IPS-15b (cell line): ENCODE results near the gene SMPX.
"Not testable (repeated sequence)": the region's sequence is repeated elsewhere in the genome, so short reads cannot be mapped to it uniquely, and the experiment has no call there.

Experiments used
- H3K27me3 ChIP-seq: one replicate; pipeline ENCODE4 v1.6.1; 2013; ENCODE audit warnings: low read length; ENCODE audit not compliant: control insufficient read depth, insufficient read depth
- H3K36me3 ChIP-seq: one replicate; pipeline ENCODE4 v1.6.1; 2013; ENCODE audit warnings: low read length; ENCODE audit not compliant: control insufficient read depth, insufficient read depth
- H3K4me1 ChIP-seq: one replicate; pipeline ENCODE4 v1.6.1; 2013; ENCODE audit warnings: mild to moderate bottlenecking, low read length; ENCODE audit not compliant: control insufficient read depth, insufficient read depth
- H3K4me3 ChIP-seq: one replicate; pipeline ENCODE4 v1.5.1; 2013; ENCODE audit warnings: low read depth, low read length
- H3K9ac ChIP-seq: one replicate; pipeline ENCODE4 v1.6.1; 2013; ENCODE audit warnings: low read depth, mild to moderate bottlenecking, low read length
- H3K9me3 ChIP-seq: one replicate; pipeline ENCODE4 v1.6.1; 2013; ENCODE audit warnings: mild to moderate bottlenecking, low read length; ENCODE audit not compliant: control insufficient read depth, insufficient read depth

Gene SMPX

GRCh38 chrX:21757960-21758359 is at the start of gene SMPX:
SMPX (minus strand) TSS chrX:21758116; CDS start chrX:21754290, 3,826 bp downstream.
- no peaks in the 10 kb centered on the region for H3K36me3 ChIP-seq
- H3K4me1 ChIP-seq: peaks cover 8% of the 10 kb centered on the region
- no peaks in the 10 kb centered on the region for H3K9me3 ChIP-seq
- H3K4me3 ChIP-seq: no peak within 1 kb of the TSS
- H3K27me3 ChIP-seq: no peaks in the 10 kb centered on the region
- H3K9ac ChIP-seq: no peak within 1 kb of the TSS

GRCh38 chrX:21806691-21807090 is 48.8 kb upstream of the SMPX start:
- no peaks in the 10 kb centered on the region for H3K4me1 ChIP-seq
- no peak overlapping the region for H3K9ac ChIP-seq
- no peaks in the 10 kb centered on the region for H3K36me3 ChIP-seq
- H3K4me3 ChIP-seq: no peak overlapping the region
- H3K27me3 ChIP-seq: no peaks in the 10 kb centered on the region
- H3K9me3 ChIP-seq: peaks cover 5% of the 10 kb centered on the region

GRCh38 chrX:21802839-21803238 is 44.9 kb upstream of the SMPX start:
- Histone ChIP-seq H3K27me3 (no peaks in the 10 kb centered on the region), H3K9me3 (no peaks in the 10 kb centered on the region), H3K4me3 (no peak overlapping the region), H3K4me1 (no peaks in the 10 kb centered on the region), H3K9ac (no peak overlapping the region), H3K36me3 (no peaks in the 10 kb centered on the region)

GRCh38 chrX:21802054-21802670 is 44.2 kb upstream of the SMPX start:
- Histone ChIP-seq H3K4me1 (no peaks in the 10 kb centered on the region), H3K9ac (no peak overlapping the region), H3K9me3 (no peaks in the 10 kb centered on the region), H3K36me3 (no peaks in the 10 kb centered on the region), H3K4me3 (no peak overlapping the region), H3K27me3 (no peaks in the 10 kb centered on the region)

GRCh38 chrX:21800344-21800770 is 42.4 kb upstream of the SMPX start:
- H3K27me3 ChIP-seq: no peaks in the 10 kb centered on the region
- no peak overlapping the region for H3K9ac ChIP-seq
- H3K9me3 ChIP-seq: no peaks in the 10 kb centered on the region
- no peak overlapping the region for H3K4me3 ChIP-seq
- H3K4me1 ChIP-seq: no peaks in the 10 kb centered on the region
- no peaks in the 10 kb centered on the region for H3K36me3 ChIP-seq

GRCh38 chrX:21799767-21800166 is 41.9 kb upstream of the SMPX start:
- Histone ChIP-seq H3K4me1 (no peaks in the 10 kb centered on the region), H3K9ac (no peak overlapping the region), H3K4me3 (no peak overlapping the region), H3K27me3 (no peaks in the 10 kb centered on the region), H3K36me3 (no peaks in the 10 kb centered on the region), H3K9me3 (no peaks in the 10 kb centered on the region)

- Histone ChIP-seq H3K4me3 (no peak overlapping the region), H3K9ac (no peak overlapping the region), H3K9me3 (no peaks in the 10 kb centered on the region), H3K36me3 (no peaks in the 10 kb centered on the region), H3K27me3 (no peaks in the 10 kb centered on the region), H3K4me1 (no peaks in the 10 kb centered on the region)
These were observed 40.8 kb upstream of the SMPX start for GRCh38 chrX:21798677-21799219.

- no peak overlapping the region for H3K9ac ChIP-seq
- H3K27me3 ChIP-seq: no peaks in the 10 kb centered on the region
- H3K4me3 ChIP-seq: no peak overlapping the region
- no peaks in the 10 kb centered on the region for H3K4me1 ChIP-seq
- no peaks in the 10 kb centered on the region for H3K9me3 ChIP-seq
- H3K36me3 ChIP-seq: no peaks in the 10 kb centered on the region
These were observed 24.1 kb upstream of the SMPX start for GRCh38 chrX:21781976-21782375.

- H3K9ac ChIP-seq: no peak overlapping the region
- no peaks in the 10 kb centered on the region for H3K4me1 ChIP-seq
- no peaks in the 10 kb centered on the region for H3K9me3 ChIP-seq
- H3K4me3 ChIP-seq: no peak overlapping the region
- H3K36me3 ChIP-seq: no peaks in the 10 kb centered on the region
- no peaks in the 10 kb centered on the region for H3K27me3 ChIP-seq
These were observed 23.6 kb upstream of the SMPX start for GRCh38 chrX:21781525-21781924.

GRCh38 chrX:21779095-21779494 is 21.2 kb upstream of the SMPX start:
- H3K4me1 ChIP-seq: no peaks in the 10 kb centered on the region

GRCh38 chrX:21778236-21778635 is 20.3 kb upstream of the SMPX start:
- no peaks in the 10 kb centered on the region for H3K36me3 ChIP-seq
- H3K9ac ChIP-seq: no peak overlapping the region
- no peaks in the 10 kb centered on the region for H3K4me1 ChIP-seq
- H3K9me3 ChIP-seq: no peaks in the 10 kb centered on the region
- no peaks in the 10 kb centered on the region for H3K27me3 ChIP-seq
- H3K4me3 ChIP-seq: no peak overlapping the region

More at GRCh38 chrX:21779095-21779494, 21.2 kb upstream of the SMPX start:
- no peak overlapping the region for H3K4me3 ChIP-seq
- H3K9me3 ChIP-seq: no peaks in the 10 kb centered on the region
- no peaks in the 10 kb centered on the region for H3K36me3 ChIP-seq
- no peaks in the 10 kb centered on the region for H3K27me3 ChIP-seq
- no peak overlapping the region for H3K9ac ChIP-seq

- H3K36me3 ChIP-seq, H3K4me1 ChIP-seq, H3K27me3 ChIP-seq, H3K9me3 ChIP-seq, H3K4me3 ChIP-seq, H3K9ac ChIP-seq: not testable (repeated sequence)
These were observed 17.2 kb upstream of the SMPX start for GRCh38 chrX:21775128-21775527.
